PC-3 (cell line): ENCODE results near the gene SLCO3A1.

Experiments used
- EZH2 ChIP-seq: fragments of 300-600 bp; sonication (generic); IDR thresholded peaks from one replicate; pipeline ENCODE4 v1.6.1; 2017; ENCODE audit warnings: antibody characterized with exemption, mild to moderate bottlenecking, low read length; ENCODE audit not compliant: unreplicated experiment
- EZH2phosphoT487 ChIP-seq: fragments of 300-600 bp; sonication (generic); IDR thresholded peaks from 2 replicates; pipeline ENCODE4 v1.6.1; 2018; ENCODE audit warnings: mild to moderate bottlenecking, antibody characterized with exemption, low read length, borderline replicate concordance
- TF ChIP-seq, protein P1 (sequence below): fragments of 300-600 bp; sonication (generic); conservative IDR thresholded peaks from 2 replicates; pipeline ENCODE4 v1.5.1; 2017; ENCODE audit warnings: antibody characterized with exemption, low read depth, mild to moderate bottlenecking, low read length

DNA sequence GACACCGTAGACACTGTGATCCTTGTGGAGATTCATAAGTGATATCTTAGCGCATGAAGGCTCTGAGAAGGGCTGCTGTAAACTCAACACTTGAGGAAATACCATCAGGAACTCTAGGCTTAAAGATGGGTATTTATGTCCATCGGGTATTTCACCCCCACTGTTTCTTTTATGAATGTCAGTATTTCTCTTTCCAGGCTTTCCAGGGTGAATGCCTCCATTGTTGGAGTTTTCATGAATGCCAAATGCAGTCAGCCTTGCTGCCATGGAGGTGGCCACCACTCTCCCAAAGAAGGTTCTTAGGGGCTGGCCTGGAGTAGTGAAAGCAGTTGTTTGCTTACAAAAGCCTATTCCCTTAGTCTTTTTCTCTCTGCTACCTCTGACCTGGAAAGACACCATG lies 259.2 kb downstream of the SLCO3A1 start:
- TF ChIP-seq, protein P1, sequence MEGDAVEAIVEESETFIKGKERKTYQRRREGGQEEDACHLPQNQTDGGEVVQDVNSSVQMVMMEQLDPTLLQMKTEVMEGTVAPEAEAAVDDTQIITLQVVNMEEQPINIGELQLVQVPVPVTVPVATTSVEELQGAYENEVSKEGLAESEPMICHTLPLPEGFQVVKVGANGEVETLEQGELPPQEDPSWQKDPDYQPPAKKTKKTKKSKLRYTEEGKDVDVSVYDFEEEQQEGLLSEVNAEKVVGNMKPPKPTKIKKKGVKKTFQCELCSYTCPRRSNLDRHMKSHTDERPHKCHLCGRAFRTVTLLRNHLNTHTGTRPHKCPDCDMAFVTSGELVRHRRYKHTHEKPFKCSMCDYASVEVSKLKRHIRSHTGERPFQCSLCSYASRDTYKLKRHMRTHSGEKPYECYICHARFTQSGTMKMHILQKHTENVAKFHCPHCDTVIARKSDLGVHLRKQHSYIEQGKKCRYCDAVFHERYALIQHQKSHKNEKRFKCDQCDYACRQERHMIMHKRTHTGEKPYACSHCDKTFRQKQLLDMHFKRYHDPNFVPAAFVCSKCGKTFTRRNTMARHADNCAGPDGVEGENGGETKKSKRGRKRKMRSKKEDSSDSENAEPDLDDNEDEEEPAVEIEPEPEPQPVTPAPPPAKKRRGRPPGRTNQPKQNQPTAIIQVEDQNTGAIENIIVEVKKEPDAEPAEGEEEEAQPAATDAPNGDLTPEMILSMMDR, result no peak
- TF ChIP-seq EZH2, result no peak
- no peak for TF ChIP-seq EZH2phosphoT487
